Measurements from ENCODE around the gene RAD51D.
A peak's percentile ranks its signal among the peaks of the same experiment; 100 is the strongest.

Gene RAD51D

GRCh38 chr17:35130392-35130791 lies 10.7 kb upstream of the RAD51D start:
- no peak overlapping the region for H3K4me3 ChIP-seq (ENCODE audit: low read depth, low read length)
- TF ChIP-seq CTCF (IDR thresholded peaks at IDR 0.05; ENCODE audit: low read depth, low read length) = no peak
- no peak for DNase-seq (ENCODE audit: low read depth, low spot score)
- in situ Hi-C loops (cut with HindIII; ENCODE audit: low sequenced_read_pairs) = no loop called here

DNA sequence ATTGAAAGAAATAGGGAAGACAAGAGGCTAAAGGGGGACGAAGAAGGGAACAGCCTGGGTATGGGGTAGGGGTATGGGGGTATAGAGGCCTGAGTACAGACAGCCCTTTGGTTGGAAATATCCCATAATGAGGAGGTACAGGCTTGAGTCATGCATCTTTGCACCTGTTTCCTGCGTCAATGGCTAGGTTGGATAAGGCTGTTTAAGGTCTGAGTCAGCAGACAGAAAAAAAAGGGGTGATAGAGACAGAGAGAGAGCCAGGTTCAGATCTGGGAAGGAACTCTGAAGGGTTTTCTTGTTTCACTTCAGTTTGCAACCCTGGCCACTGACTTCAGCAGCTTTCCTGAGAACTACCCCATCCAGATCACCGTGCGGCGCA lies 10.3 kb upstream of the RAD51D start:
- no peak for DNase-seq (ENCODE audit: low read depth, low spot score)
- TF ChIP-seq CTCF (IDR thresholded peaks at IDR 0.05; ENCODE audit: low read depth, low read length) = no peak
- in situ Hi-C loops (cut with HindIII; ENCODE audit: low sequenced_read_pairs) = no loop called here
- no peak overlapping the region for H3K4me3 ChIP-seq (ENCODE audit: low read depth, low read length)

DNA sequence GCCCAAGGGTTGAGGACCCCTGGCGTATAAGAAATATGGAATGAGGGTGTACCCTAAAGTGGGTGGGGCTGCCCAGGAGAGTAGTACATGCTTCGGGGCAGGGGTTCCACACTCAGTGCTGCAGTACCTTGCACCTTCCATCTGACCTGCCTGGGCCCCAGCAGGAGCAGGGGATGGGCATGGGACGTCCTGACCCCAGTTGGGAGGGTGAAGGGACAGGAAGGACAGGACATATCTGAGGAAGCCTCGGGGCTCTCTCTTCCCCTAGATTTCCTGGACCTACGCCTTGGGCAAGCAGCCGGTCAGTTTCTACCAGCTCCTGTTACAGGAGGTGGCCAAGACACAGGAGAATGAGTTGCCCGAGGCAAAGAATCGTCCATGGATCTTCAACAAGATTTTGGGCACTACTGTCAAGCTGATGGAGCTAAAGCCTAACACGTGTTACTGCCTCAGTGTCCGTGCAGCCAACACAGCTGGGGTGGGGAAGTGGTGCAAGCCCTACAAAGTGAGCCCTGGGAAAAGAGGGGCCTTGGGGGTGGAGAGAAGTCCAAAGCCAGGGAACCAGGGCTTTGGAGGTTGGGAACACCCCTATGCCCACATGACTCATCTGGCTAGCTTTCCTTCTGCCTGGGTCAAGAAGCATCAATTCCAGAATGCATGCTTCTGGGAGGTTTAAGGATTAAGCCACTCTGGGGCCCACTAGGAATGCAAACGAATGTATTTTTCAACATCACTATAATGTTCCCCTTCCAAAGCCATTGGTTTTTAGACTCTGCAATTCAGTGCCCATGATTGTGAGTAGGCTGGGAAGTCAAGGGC lies 9.7 kb upstream of the RAD51D start:
- no peak for DNase-seq (ENCODE audit: low read depth, low spot score)
- TF ChIP-seq CTCF (IDR thresholded peaks at IDR 0.05; ENCODE audit: low read depth, low read length) = no peak
- no peak overlapping the region for H3K4me3 ChIP-seq (ENCODE audit: low read depth, low read length)
- in situ Hi-C loops (cut with HindIII; ENCODE audit: low sequenced_read_pairs) = no loop called here

GRCh38 chr17:35127751-35128514 lies 8.3 kb upstream of the RAD51D start:
- DNase-seq (ENCODE audit: low read depth, low spot score) = no peak
- no peak for TF ChIP-seq CTCF (IDR thresholded peaks at IDR 0.05; ENCODE audit: low read depth, low read length)
- in situ Hi-C loops (cut with HindIII; ENCODE audit: low sequenced_read_pairs) = no loop called here
- no peak overlapping the region for H3K4me3 ChIP-seq (ENCODE audit: low read depth, low read length)

- DNase-seq (ENCODE audit: low read depth, low spot score) = no peak
- no peak within 1 kb of the TSS for H3K4me3 ChIP-seq (ENCODE audit: low read depth, low read length)
- in situ Hi-C loops (cut with HindIII; ENCODE audit: low sequenced_read_pairs) = no loop called here
- TF ChIP-seq CTCF (IDR thresholded peaks at IDR 0.05; ENCODE audit: low read depth, low read length) = no peak
These were observed 1.7 kb upstream of the RAD51D start, which contains the start of gene FNDC8 for GRCh38 chr17:35121315-35121714. Gene FNDC8 (plus strand): TSS chr17:35121615. CDS start chr17:35121694, 79 bp downstream.

DNA sequence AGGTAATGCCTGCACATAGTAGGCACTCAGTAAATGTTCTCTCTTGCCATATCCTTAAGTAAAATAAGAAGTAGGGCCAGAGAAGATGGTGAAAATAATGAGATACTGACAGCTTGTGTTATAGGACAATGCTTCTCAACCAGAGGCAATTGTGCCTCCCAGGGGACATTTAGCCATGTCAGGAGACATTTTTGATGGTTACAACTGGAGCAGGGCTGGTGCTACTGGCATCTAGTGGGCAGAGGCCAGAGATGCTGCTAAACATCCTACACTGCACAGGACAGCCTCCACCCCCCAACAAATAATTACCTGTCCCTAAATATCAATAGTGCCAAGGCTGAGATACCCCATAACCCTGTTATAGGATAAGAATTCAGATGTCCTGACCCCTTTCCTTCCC lies 1.7 kb downstream of the RAD51D start:
- H3K4me3 ChIP-seq (ENCODE audit: low read depth, low read length) = no peak overlapping the region
- peak; percentile 54 for TF ChIP-seq CTCF (IDR thresholded peaks at IDR 0.05; ENCODE audit: low read depth, low read length)
- DNase-seq (ENCODE audit: low read depth, low spot score) = peak; percentile 32
- in situ Hi-C loops (cut with HindIII; ENCODE audit: low sequenced_read_pairs) = no loop called here
